GM19043 (cell line): ENCODE results near the gene ZCWPW1.

Source experiments
- ATAC-seq: cut with Tn5 transposase; IDR thresholded peaks from one replicate; pipeline ENCODE4 v1.9.1; 2021; ENCODE audit warnings: low read depth; ENCODE audit not compliant: unreplicated experiment

Gene ZCWPW1

GRCh38 chr7:100428199-100428966 is at the start of gene ZCWPW1:
Gene ZCWPW1, minus strand, starts transcription at chr7:100428703. Its CDS starts 8,054 bp downstream, at chr7:100420649.
- peak; percentile 35 for ATAC-seq

GRCh38 chr7:100477871-100478267 is 49.4 kb upstream of the ZCWPW1 start:
- no peak for ATAC-seq

- ATAC-seq = no peak
Observed at GRCh38 chr7:100476903-100477870, 48.7 kb upstream of the ZCWPW1 start.

- no peak for ATAC-seq
Observed at GRCh38 chr7:100476101-100476780, 47.7 kb upstream of the ZCWPW1 start.

GRCh38 chr7:100475549-100475948 is 47.0 kb upstream of the ZCWPW1 start:
- ATAC-seq = no peak

- no peak for ATAC-seq
Observed at GRCh38 chr7:100472854-100473499, 44.5 kb upstream of the ZCWPW1 start.

- no peak for ATAC-seq
Observed at GRCh38 chr7:100472121-100472851, 43.8 kb upstream of the ZCWPW1 start.

GRCh38 chr7:100471021-100471420 is 42.5 kb upstream of the ZCWPW1 start:
- ATAC-seq = no peak

- no peak for ATAC-seq
Observed at GRCh38 chr7:100469227-100470044, 40.9 kb upstream of the ZCWPW1 start.

- no peak for ATAC-seq
Observed at GRCh38 chr7:100467638-100468373, 39.3 kb upstream of the ZCWPW1 start.

- ATAC-seq = no peak
Observed at GRCh38 chr7:100466653-100467605, 38.4 kb upstream of the ZCWPW1 start.

- no peak for ATAC-seq
Observed at GRCh38 chr7:100465702-100466311, 37.3 kb upstream of the ZCWPW1 start.

GRCh38 chr7:100465299-100465698 is 36.8 kb upstream of the ZCWPW1 start:
- ATAC-seq = no peak

GRCh38 chr7:100464791-100465190 is 36.3 kb upstream of the ZCWPW1 start:
- no peak for ATAC-seq

GRCh38 chr7:100464210-100464660 is 35.7 kb upstream of the ZCWPW1 start, which contains the start of gene SPACDR:
Gene SPACDR, minus strand, starts transcription at chr7:100464260. Its CDS starts 235 bp downstream, at chr7:100464025.
- ATAC-seq = no peak

- ATAC-seq = no peak
Observed at GRCh38 chr7:100457033-100457432, 28.5 kb upstream of the ZCWPW1 start.
